Measurements from ENCODE around the gene PLB1.

- TF ChIP-seq POLR2AphosphoS5 (IDR thresholded peaks at IDR 0.05; ENCODE audit: borderline replicate concordance, low read depth, low read length): no peak
- no peak for TF ChIP-seq EZH2 (IDR thresholded peaks at IDR 0.05)
Observed at GRCh38 chr2:28493636-28494035, 2.2 kb upstream of the PLB1 start.
